Prostate gland (tissue), 2 donors: ENCODE measurements around the gene GLYAT. TPM values are rescaled to one million over a fixed set of nuclear protein-coding genes. Genes with fewer than 3 reads are reported as not detected.

ENCODE experiments used
- DNase-seq: peaks from one replicate; pipeline ENCODE4 v3.0.0-alpha.2; 2019; ENCODE audit warnings: low spot score
- H3K27ac ChIP-seq, 2 donors: fragments of 200-600 bp; sonication (generic); 2 replicates each; pipeline ENCODE4 v1.5.1; 2017 to 2019
- H3K27me3 ChIP-seq: fragments of 200-600 bp; sonication (generic); replicated peaks from 2 replicates; pipeline ENCODE4 v1.5.1; 2019; ENCODE audit not compliant: insufficient read depth
- H3K36me3 ChIP-seq, 2 donors: fragments of 200-600 bp; sonication (generic); 1 replicate in 1 of 2; 2 replicates in 1 of 2; pipeline versions ENCODE4 v1.5.1 to v1.8.1; 2017 to 2019
- H3K4me1 ChIP-seq: fragments of 200-600 bp; sonication (generic); replicated peaks from 2 replicates; pipeline ENCODE4 v1.5.1; 2019
- H3K4me3 ChIP-seq, 2 donors: fragments of 200-600 bp; sonication (generic); 2 replicates each; pipeline ENCODE4 v1.5.1; 2017 to 2019
- H3K9me3 ChIP-seq: fragments of 200-600 bp; sonication (generic); 2 replicates; pipeline ENCODE4 v1.5.1; 2017
- CTCF ChIP-seq, 4 experiments: fragments of 200-600 bp in 2 of 4; fragments of 450-650 bp in 2 of 4; sonication (generic) in 2 of 4; IDR thresholded peaks; 1 replicate in 3 of 4; 2 replicates in 1 of 4; pipeline ENCODE4 v1.5.1; 2016 to 2019; ENCODE audit warnings: antibody characterized with exemption in 4 of 4, mild to moderate bottlenecking in 2 of 4, moderate library complexity in 2 of 4
- POLR2A ChIP-seq: fragments of 450-650 bp; IDR thresholded peaks from one replicate; pipeline ENCODE4 v1.6.1; 2016; ENCODE audit warnings: antibody characterized with exemption, mild to moderate bottlenecking
- POLR2AphosphoS5 ChIP-seq: sonication (generic); formaldehyde crosslinking; IDR thresholded peaks from one replicate; pipeline ENCODE4 v1.6.1; 2017; ENCODE audit warnings: antibody characterized with exemption
- WGBS: methylation state at CpG from one replicate; pipeline ENCODE4 v1.1.5; 2018; 5-methylcytosine and 5-hydroxymethylcytosine counted together
- intact Hi-C: fragments of 100-400 bp; cut with DNase I; formaldehyde crosslinking; loops from one replicate; pipeline ENCODE4 v1.14.2; 2022
- total RNA-seq, 2 donors: library from RNA; depleted of rRNA; stranded (reverse); fragments of >200 nt; gene quantifications; one replicate each; pipeline ENCODE4 v1.1.0, GENCODE V29; 2016

Gene GLYAT
- total RNA-seq, 2 donors from 2014 or later = not detected

- 89% methylated on average over 5 of the region's 5 CpGs for WGBS
- Histone ChIP-seq H3K27me3 (no peaks in the 10 kb centered on the region), H3K4me3 (no peak overlapping the region), H3K4me1 (no peaks in the 10 kb centered on the region), H3K9me3 (no peaks in the 10 kb centered on the region), H3K36me3 (no peaks in the 10 kb centered on the region), H3K27ac (no peak overlapping the region)
- DNase-seq = no peak
- intact Hi-C loops = no loop called here
- TF ChIP-seq POLR2A (no peak), CTCF (IDR thresholded peaks at IDR 0.05) (no peak), POLR2AphosphoS5 (no peak)
Observed at GRCh38 chr11:58745705-58746364, 14.1 kb upstream of the GLYAT start.

DNA sequence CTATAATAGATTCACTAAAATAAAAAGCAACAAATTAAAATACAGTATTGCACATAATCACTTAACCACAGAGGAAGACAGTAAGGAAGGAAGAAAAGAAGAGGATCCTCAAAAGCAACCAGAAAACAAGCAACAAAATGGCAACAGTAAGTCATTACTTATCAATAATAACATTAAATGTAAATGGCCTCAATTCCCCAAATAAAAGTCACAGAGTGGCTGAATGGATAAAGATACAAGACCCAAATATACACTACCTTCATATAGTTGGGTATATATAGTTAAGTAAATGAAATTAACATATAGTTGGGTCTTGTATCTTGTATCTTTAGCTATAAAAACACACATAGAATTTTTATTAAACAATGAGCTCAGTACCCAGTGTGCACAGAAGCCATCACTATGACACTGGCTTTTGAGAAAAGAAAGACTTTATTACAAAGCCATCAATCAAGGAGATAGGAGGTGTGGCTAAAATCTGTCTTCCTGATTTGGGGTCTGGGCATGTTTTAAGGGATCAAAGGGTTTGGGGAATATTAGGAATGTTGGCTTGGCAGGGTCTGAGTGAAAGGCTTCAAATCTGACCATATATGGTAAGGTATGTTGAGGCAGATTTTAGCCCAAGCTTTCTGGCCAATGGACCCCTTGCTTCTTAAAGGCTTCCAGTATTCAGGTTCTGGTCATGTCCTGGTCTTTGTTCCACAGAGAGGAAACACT, 13.4 kb upstream of the GLYAT start:
- Histone ChIP-seq H3K9me3 (no peaks in the 10 kb centered on the region), H3K36me3 (no peaks in the 10 kb centered on the region), H3K27ac (no peak overlapping the region), H3K4me3 (no peak overlapping the region), H3K27me3 (no peaks in the 10 kb centered on the region), H3K4me1 (no peaks in the 10 kb centered on the region)
- TF ChIP-seq CTCF (IDR thresholded peaks at IDR 0.05) (no peak), POLR2AphosphoS5 (no peak), POLR2A (no peak)
- intact Hi-C loops = no loop called here
- DNase-seq = no peak

- H3K4me3 ChIP-seq = no peak overlapping the region
- intact Hi-C loops = no loop called here
- no peaks in the 10 kb centered on the region for H3K9me3 ChIP-seq
- H3K4me1 ChIP-seq = no peaks in the 10 kb centered on the region
- DNase-seq = no peak
- no peaks in the 10 kb centered on the region for H3K36me3 ChIP-seq
- 43% methylated on average over 3 of the region's 3 CpGs for whole genome bisulfite sequencing
- no peak overlapping the region for H3K27ac ChIP-seq
- TF ChIP-seq POLR2AphosphoS5 (no peak), POLR2A (no peak), CTCF (IDR thresholded peaks at IDR 0.05) (no peak)
- H3K27me3 ChIP-seq = no peaks in the 10 kb centered on the region
Observed at GRCh38 chr11:58742981-58743880, 11.5 kb upstream of the GLYAT start.

DNA sequence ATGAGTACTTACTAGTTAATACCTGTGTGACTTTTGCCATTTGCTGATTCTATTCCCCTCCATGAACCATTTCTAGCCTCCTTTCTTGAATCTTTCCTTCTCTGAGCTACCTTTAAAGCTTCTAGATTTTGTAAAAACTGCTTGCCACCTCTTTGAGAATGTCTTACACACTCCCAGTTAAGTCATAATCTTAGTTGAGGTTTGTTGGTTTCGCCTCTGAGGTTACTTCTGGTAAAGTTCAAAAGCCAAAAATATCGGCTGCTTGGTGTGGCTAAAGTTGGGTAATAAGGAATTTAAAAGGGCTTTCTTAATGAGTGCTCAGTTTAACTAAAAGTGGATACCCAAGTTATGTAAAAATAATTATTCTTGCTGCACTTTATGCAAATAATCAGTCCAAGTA, 10.4 kb upstream of the GLYAT start:
- no peaks in the 10 kb centered on the region for H3K36me3 ChIP-seq
- DNase-seq = no peak
- no peaks in the 10 kb centered on the region for H3K9me3 ChIP-seq
- TF ChIP-seq CTCF (IDR thresholded peaks at IDR 0.05) = no peak
- no peak for TF ChIP-seq POLR2A
- TF ChIP-seq POLR2AphosphoS5 = no peak
- WGBS = 88% methylated on average over 2 of the region's 2 CpGs
- no peaks in the 10 kb centered on the region for H3K4me1 ChIP-seq
- no peaks in the 10 kb centered on the region for H3K27me3 ChIP-seq
- no peak overlapping the region for H3K4me3 ChIP-seq
- intact Hi-C loops = no loop called here
- H3K27ac ChIP-seq = no peak overlapping the region
